Endothelial cell (in vitro differentiated cells): ENCODE measurements around the gene CSNK1G1. TPM values are rescaled to one million over a fixed set of nuclear protein-coding genes. Genes with fewer than 3 reads are reported as not detected.
A peak's percentile ranks its signal among the peaks of the same experiment; 100 is the strongest.

Experiments
- DNase-seq: peaks from one replicate; pipeline ENCODE4 v3.0.0; 2021; ENCODE audit warnings: low spot score
- H3K27ac Mint-ChIP-seq: one replicate; pipeline ENCODE4 v1.8.0; 2021; ENCODE audit warnings: mixed read lengths, inconsistent platforms; ENCODE audit not compliant: unreplicated experiment
- H3K27me3 Mint-ChIP-seq: one replicate; pipeline ENCODE4 v1.8.0; 2021; ENCODE audit warnings: mild to moderate bottlenecking, moderate library complexity, mixed read lengths, inconsistent platforms; ENCODE audit not compliant: unreplicated experiment
- H3K36me3 Mint-ChIP-seq: one replicate; pipeline ENCODE4 v1.8.0; 2021; ENCODE audit warnings: mild to moderate bottlenecking, low read depth, mixed read lengths, inconsistent platforms; ENCODE audit not compliant: unreplicated experiment
- H3K4me1 Mint-ChIP-seq: one replicate; pipeline ENCODE4 v1.8.0; 2021; ENCODE audit warnings: mild to moderate bottlenecking, mixed read lengths, inconsistent platforms; ENCODE audit not compliant: unreplicated experiment
- H3K4me3 Mint-ChIP-seq: one replicate; pipeline ENCODE4 v1.8.0; 2021; ENCODE audit warnings: mild to moderate bottlenecking, mixed read lengths, inconsistent platforms; ENCODE audit not compliant: unreplicated experiment
- H3K9me3 Mint-ChIP-seq: one replicate; pipeline ENCODE4 v1.8.0; 2021; ENCODE audit warnings: mixed read lengths, inconsistent platforms; ENCODE audit not compliant: unreplicated experiment
- CTCF ChIP-seq: fragments of 200-600 bp; sonication (generic); IDR thresholded peaks from one replicate; pipeline ENCODE4 v1.5.0; 2021; ENCODE audit warnings: antibody characterized with exemption; ENCODE audit not compliant: unreplicated experiment
- total RNA-seq: library from RNA; stranded (reverse); fragmentation: NEBNext Ultra II Directional; extraction: Animal tissue kit (Norgen Biotek cat#: 25700); gene quantifications from one replicate; pipeline ENCODE4 v1.2.1, GENCODE V29; 2021; ENCODE audit not compliant: unreplicated experiment

CSNK1G1 gene
- total RNA-seq, 1 donor from 2014 or later, result 22.9 TPM

- DNase-seq, result no peak
- Mint-ChIP-seq H3K27ac (no peak overlapping the region), H3K4me1 (peaks cover 28% of the 10 kb centered on the region), H3K4me3 (no peak overlapping the region), H3K9me3 (no peaks in the 10 kb centered on the region), H3K27me3 (peaks cover 7% of the 10 kb centered on the region), H3K36me3 (peaks cover 20% of the 10 kb centered on the region)
- TF ChIP-seq CTCF, result no peak
Measured at GRCh38 chr15:64166102-64166890, 189.7 kb downstream of the CSNK1G1 start.

GRCh38 chr15:64164436-64164835, 191.5 kb downstream of the CSNK1G1 start:
- H3K36me3 Mint-ChIP-seq, result peaks cover 24% of the 10 kb centered on the region
- H3K4me3 Mint-ChIP-seq, result no peak overlapping the region
- TF ChIP-seq CTCF, result no peak
- peak overlapping the region; percentile 77 for H3K27ac Mint-ChIP-seq
- peaks cover 37% of the 10 kb centered on the region for H3K4me1 Mint-ChIP-seq
- no peak for DNase-seq
- H3K27me3 Mint-ChIP-seq, result peaks cover 14% of the 10 kb centered on the region
- H3K9me3 Mint-ChIP-seq, result no peaks in the 10 kb centered on the region

GRCh38 chr15:64163659-64164362, 192.2 kb downstream of the CSNK1G1 start:
- peaks cover 27% of the 10 kb centered on the region for H3K36me3 Mint-ChIP-seq
- no peak for DNase-seq
- H3K27me3 Mint-ChIP-seq, result peaks cover 14% of the 10 kb centered on the region
- no peak for TF ChIP-seq CTCF
- H3K4me3 Mint-ChIP-seq, result peak overlapping the region; percentile 90
- H3K9me3 Mint-ChIP-seq, result no peaks in the 10 kb centered on the region
- peaks cover 39% of the 10 kb centered on the region for H3K4me1 Mint-ChIP-seq
- H3K27ac Mint-ChIP-seq, result peak overlapping the region; percentile 90

GRCh38 chr15:64162869-64163658, 192.9 kb downstream of the CSNK1G1 start, which contains the start of gene PPIB:
TSS of gene PPIB (minus strand) at chr15:64163022. CDS start at chr15:64162986, 36 bp downstream.
- no peak for TF ChIP-seq CTCF
- Mint-ChIP-seq H3K4me3 (peak within 1 kb of the TSS; percentile 97), H3K4me1 (peaks cover 44% of the 10 kb centered on the region), H3K27me3 (peaks cover 14% of the 10 kb centered on the region), H3K9me3 (no peaks in the 10 kb centered on the region), H3K27ac (peak within 1 kb of the TSS; percentile 90), H3K36me3 (peaks cover 33% of the 10 kb centered on the region)
- DNase-seq, result peak; percentile 97
